GM12872 (cell line): Measurements from ENCODE around the gene CNTNAP5.

Source experiments
- CTCF ChIP-seq: IDR thresholded peaks from 3 replicates; pipeline ENCODE4 v1.5.1; 2011; ENCODE audit warnings: low read depth, mild to moderate bottlenecking, low read length, moderate library complexity; ENCODE audit not compliant: insufficient read depth

CNTNAP5 gene

GRCh38 chr2:124025171-124025580 is at the start of gene CNTNAP5:
CNTNAP5 (plus strand) TSS chr2:124025287; CDS start chr2:124025651, 364 bp downstream.
- TF ChIP-seq CTCF = no peak

DNA sequence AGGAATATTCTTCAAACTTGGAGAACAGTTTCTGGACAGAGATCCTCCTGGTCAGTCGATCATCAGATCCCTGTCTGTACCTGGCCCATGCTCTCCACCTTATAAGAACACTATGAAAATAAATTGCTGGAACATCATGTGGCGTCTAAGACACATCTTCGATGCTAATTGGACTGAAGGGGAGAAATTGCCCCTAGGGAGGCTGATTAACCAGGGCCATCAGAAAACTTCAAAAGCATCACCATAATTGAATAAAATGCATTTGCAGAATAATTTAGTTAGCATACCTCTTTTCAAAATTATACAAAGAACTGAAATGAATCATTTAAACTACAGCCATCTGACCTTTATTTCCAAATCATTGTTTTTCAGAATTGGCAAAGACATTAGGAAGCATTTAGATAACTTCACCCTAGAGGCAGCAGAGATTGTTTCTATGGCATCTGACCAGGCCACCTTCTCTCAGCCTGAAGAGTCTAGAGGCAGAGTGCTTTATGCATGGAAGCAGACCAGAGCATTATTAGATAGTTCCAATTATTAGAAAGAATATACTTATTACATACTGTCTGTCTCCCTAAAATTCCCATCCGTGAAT is 48.9 kb upstream of the CNTNAP5 start:
- no peak for TF ChIP-seq CTCF

- TF ChIP-seq CTCF = peak; percentile 58
These were observed 31.3 kb upstream of the CNTNAP5 start for GRCh38 chr2:123993728-123994323.

- TF ChIP-seq CTCF = no peak
These were observed 25.4 kb upstream of the CNTNAP5 start for GRCh38 chr2:123999681-124000080.

DNA sequence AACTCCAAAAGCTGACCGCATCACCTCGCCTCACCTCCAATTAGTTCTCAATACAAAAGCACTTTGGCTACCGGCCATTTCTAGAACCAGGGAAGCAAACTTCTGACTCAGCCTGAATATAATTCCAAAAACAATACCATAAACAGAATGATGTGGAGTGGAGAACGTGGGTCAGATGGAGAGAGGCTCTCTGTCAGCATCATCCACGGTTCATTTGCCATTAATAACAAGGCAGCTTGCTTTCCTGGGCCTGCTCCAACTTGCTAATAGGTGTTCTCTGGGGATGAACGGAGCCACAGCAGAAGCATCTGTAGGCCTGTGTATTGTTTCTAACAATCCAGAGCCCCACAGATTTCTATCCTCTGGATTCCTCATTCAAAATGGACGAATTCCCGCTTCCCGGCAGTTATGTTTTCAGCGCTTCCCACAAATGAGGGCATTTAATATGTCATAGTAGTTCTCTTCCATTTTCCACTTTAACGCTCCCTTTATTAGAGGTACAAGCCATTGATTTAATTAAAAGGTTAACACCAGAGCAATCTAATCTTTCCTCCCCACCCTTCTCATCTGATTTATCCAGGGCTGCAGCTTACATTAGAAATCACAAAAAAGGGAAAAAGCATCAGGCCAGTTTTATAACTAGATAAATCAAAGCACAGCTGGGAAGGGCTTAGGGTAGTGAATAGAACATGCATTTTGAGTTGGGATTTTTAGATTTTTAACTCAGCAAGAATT is 23.2 kb upstream of the CNTNAP5 start:
- no peak for TF ChIP-seq CTCF

DNA sequence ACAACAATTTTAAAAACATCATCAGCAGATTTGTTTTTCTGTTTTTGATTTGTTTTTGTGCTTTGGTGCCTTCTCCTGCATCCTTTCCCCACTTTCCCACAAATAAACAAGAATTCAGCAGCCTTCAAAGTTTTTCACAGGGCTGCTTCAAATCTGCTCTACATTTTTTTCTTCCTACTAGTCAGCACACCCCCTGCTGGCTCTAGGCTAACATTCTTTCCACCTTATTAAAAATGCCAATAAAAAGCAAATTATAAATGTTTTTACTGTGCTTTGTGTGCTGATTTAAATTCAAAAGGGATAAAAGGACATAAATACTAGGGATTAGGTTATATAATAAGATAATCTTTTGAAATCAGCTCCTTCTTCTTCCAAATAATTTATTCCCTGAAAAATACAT is 6.2 kb upstream of the CNTNAP5 start:
- TF ChIP-seq CTCF = no peak

DNA sequence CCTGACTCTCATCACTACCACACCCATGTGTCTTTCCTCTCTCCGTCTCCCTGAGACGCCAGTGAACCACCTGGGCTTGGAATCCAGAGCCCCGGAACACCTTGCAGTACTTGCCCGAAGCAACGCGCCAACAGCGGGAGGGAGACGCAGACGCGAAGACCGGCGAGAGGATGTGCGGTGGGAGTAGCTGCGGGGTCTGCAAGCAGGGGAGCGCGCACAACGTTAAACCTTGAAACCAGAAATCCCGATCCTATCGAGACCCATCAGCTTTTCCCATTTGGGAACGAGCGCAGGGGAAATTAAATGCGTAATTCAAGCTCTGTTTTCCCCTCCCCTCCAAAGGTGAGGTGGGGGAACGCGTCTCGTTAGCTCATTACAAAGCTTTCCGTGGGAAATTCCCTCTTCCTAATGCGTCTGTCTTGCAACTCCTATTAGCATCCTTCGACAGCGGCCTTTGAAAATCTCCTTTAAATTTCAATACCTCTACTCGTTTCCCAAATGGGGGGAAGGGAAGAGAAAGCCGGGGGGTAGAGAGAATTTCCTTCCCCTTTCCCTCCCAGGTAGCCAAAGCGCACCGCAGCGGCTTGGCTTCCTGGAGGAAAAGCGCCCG is 421 bp upstream of the CNTNAP5 start:
- no peak for TF ChIP-seq CTCF
